Measurements from ENCODE around the gene CACNA1D.

- TF ChIP-seq YY1 (IDR thresholded peaks at IDR 0.05; ENCODE audit: extremely low read depth, insufficient replicate concordance, low read depth, low read length) (no peak), EZH2 (IDR thresholded peaks at IDR 0.05) (no peak), TCF7L2 (IDR thresholded peaks at IDR 0.05; ENCODE audit: borderline replicate concordance, extremely low read depth, insufficient read depth, insufficient read length) (no peak)
Measured at GRCh38 chr3:53595660-53596059, 101.2 kb downstream of the CACNA1D start.

Data from HCT116 (cell line).